OCI-LY7 (cell line): ENCODE measurements around the gene PRR12. TPM values are rescaled to one million over a fixed set of nuclear protein-coding genes. Genes with fewer than 3 reads are reported as not detected.
A peak's percentile ranks its signal among the peaks of the same experiment; 100 is the strongest.

Source experiments
- BruUV-seq: library from RNA; stranded (reverse); fragments of 400-500 nt; replicated peaks from 2 replicates; lab custom pipeline; 2021; lab: Mats Ljungman, UMichigan
- CTCF ChIA-PET: fragments of 300-600 bp; sonication (Branson Sonifier 250); formaldehyde crosslinking; loops from one replicate; lab custom pipeline; 2022; ENCODE audit warnings: antibody characterized with exemption; ENCODE audit not compliant: unreplicated experiment; lab: Charles Lee
- POLR2A ChIA-PET: fragments of 300-600 bp; sonication (Branson Sonifier 250); formaldehyde crosslinking; loops from one replicate; lab custom pipeline; 2022; ENCODE audit warnings: antibody characterized with exemption; lab: Charles Lee
- DNase-seq: peaks from one replicate; pipeline ENCODE4 v3.0.0-alpha.2; 2015; ENCODE audit warnings: low spot score
- H2AFZ ChIP-seq: fragments of 200-600 bp; sonication (generic), shearing (Covaris generic); 2 replicates; pipeline ENCODE4 v1.6.1; 2014; ENCODE audit warnings: mild to moderate bottlenecking, antibody characterized with exemption, low read length, moderate library complexity
- H3K27ac ChIP-seq: fragments of 200-600 bp; sonication (generic); 2 replicates; pipeline ENCODE4 v1.5.1; 2014; ENCODE audit warnings: mixed run types, low read depth, mild to moderate bottlenecking, moderate library complexity, low read length, inconsistent platforms; ENCODE audit not compliant: poor library complexity, severe bottlenecking
- H3K36me3 ChIP-seq: fragments of 200-600 bp; sonication (generic); 2 replicates; pipeline ENCODE4 v1.6.1; 2014; ENCODE audit warnings: mild to moderate bottlenecking, antibody characterized with exemption, low read length, moderate library complexity, mixed read lengths; ENCODE audit not compliant: insufficient read depth
- H3K4me1 ChIP-seq: fragments of 200-600 bp; sonication (generic); 2 replicates; pipeline ENCODE4 v1.5.1; 2014; ENCODE audit warnings: mild to moderate bottlenecking, low read length; ENCODE audit not compliant: insufficient read depth, poor library complexity, severe bottlenecking
- H3K4me2 ChIP-seq: fragments of 200-600 bp; sonication (generic); 2 replicates; pipeline ENCODE4 v1.6.1; 2014; ENCODE audit warnings: mild to moderate bottlenecking, low read length
- H3K4me3 ChIP-seq: fragments of 200-600 bp; sonication (generic); 2 replicates; pipeline ENCODE4 v1.5.1; 2014; ENCODE audit warnings: mild to moderate bottlenecking, low read depth, low read length; ENCODE audit not compliant: poor library complexity, severe bottlenecking
- H3K79me2 ChIP-seq: fragments of 200-600 bp; sonication (generic); 2 replicates; pipeline ENCODE4 v1.6.1; 2016; ENCODE audit warnings: low read depth, mild to moderate bottlenecking, low read length, moderate library complexity, mixed read lengths; ENCODE audit not compliant: insufficient read depth
- H3K9me2 ChIP-seq: fragments of 200-600 bp; sonication (generic); 2 replicates; pipeline ENCODE4 v1.6.1; 2016; ENCODE audit warnings: mild to moderate bottlenecking, low read length, mixed read lengths; ENCODE audit not compliant: insufficient read depth
- H3K9me3 ChIP-seq: fragments of 200-600 bp; sonication (generic); 2 replicates; pipeline ENCODE4 v1.6.1; 2014; ENCODE audit warnings: mild to moderate bottlenecking, mixed run types, low read length, mixed read lengths
- H4K20me1 ChIP-seq: fragments of 200-600 bp; sonication (generic); 2 replicates; pipeline ENCODE4 v1.6.1; 2014; ENCODE audit warnings: mild to moderate bottlenecking, antibody characterized with exemption, low read length, moderate library complexity, mixed read lengths; ENCODE audit not compliant: insufficient read depth
- EZH2phosphoT487 ChIP-seq: fragments of 200-600 bp; sonication (generic); IDR thresholded peaks from 2 replicates; pipeline ENCODE4 v1.6.1; 2018; ENCODE audit warnings: low read depth, borderline replicate concordance, mild to moderate bottlenecking, mixed run types, antibody characterized with exemption, low read length, moderate library complexity, mixed read lengths
- intact Hi-C: fragments of 100-400 bp; cut with micrococcal nuclease; formaldehyde crosslinking; loops from one replicate; pipeline ENCODE4 v1.10.0; 2022; ENCODE audit not compliant: unreplicated experiment
- total RNA-seq, 2 experiments: library from RNA; depleted of rRNA in 1 of 2; stranded (reverse); fragments of >200 nt in 1 of 2; shearing (Covaris generic) in 1 of 2; gene quantifications; 2 replicates each; pipeline ENCODE4 v1.2.3, GENCODE V29; 2014 to 2022
- TF ChIP-seq, protein P1 (sequence below): fragments of 200-600 bp; sonication (generic); conservative IDR thresholded peaks from 2 replicates; pipeline ENCODE4 v1.5.1; 2014; ENCODE audit warnings: mild to moderate bottlenecking, antibody characterized with exemption, low read length, moderate library complexity, mixed read lengths

The PRR12 gene
- total RNA-seq, 2 experiments from 2014 or later = 6.5 to 32.8 TPM

DNA sequence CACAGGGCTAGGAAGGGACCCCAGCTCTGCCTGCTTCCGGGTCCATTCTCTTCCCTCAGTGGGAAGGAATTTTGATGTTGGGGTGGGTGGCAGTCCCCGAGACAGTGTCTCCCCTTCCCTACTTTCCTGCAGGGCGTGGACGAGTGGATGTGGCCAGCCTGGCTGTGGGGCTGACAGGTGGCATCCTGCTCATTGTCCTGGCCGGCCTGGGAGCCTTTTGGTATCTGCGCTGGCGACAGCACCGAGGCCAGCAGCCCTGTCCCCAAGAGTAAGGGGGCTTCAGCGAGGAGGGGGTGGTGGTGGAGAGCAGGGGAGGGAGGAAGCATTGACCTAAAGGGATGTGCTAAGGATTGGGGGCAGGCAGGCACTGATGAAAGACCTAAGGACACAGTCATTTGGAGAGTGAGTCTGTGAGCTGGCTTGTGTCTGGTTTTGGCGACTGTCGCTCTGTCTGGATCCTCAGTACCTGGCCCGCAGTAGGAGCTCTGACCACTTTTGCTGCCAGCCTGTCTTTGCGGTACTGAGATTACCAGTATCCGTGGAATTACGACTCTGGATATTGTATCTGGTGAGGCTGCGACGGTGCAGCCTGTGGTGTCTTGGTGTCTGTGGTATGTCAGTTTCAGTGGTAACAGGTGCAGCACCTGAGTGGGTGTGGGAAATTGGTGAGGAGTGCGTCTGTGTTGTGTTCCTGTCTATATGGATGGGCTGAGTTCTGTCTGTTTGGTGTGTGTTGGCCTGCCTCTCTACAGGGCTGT, 2.4 kb upstream of the PRR12 start:
- Histone ChIP-seq H3K27ac (no peak overlapping the region), H3K79me2 (peaks cover 17% of the 10 kb centered on the region), H3K9me2 (no peaks in the 10 kb centered on the region), H3K4me1 (peaks cover 6% of the 10 kb centered on the region), H4K20me1 (no peaks in the 10 kb centered on the region), H3K36me3 (peaks cover under 1% of the 10 kb centered on the region; the same call in 1 of the 2 replicates), H3K9me3 (no peaks in the 10 kb centered on the region), H3K4me2 (no peak overlapping the region), H3K4me3 (no peak overlapping the region), H2AFZ (no peak overlapping the region)
- no peak for TF ChIP-seq EZH2phosphoT487
- TF ChIP-seq, protein P1, sequence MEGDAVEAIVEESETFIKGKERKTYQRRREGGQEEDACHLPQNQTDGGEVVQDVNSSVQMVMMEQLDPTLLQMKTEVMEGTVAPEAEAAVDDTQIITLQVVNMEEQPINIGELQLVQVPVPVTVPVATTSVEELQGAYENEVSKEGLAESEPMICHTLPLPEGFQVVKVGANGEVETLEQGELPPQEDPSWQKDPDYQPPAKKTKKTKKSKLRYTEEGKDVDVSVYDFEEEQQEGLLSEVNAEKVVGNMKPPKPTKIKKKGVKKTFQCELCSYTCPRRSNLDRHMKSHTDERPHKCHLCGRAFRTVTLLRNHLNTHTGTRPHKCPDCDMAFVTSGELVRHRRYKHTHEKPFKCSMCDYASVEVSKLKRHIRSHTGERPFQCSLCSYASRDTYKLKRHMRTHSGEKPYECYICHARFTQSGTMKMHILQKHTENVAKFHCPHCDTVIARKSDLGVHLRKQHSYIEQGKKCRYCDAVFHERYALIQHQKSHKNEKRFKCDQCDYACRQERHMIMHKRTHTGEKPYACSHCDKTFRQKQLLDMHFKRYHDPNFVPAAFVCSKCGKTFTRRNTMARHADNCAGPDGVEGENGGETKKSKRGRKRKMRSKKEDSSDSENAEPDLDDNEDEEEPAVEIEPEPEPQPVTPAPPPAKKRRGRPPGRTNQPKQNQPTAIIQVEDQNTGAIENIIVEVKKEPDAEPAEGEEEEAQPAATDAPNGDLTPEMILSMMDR = no peak
- no TSS peak for BruUV-seq
- intact Hi-C loops = no loop called here
- DNase-seq = no peak
- POLR2A ChIA-PET = interaction anchor here (0.7 to 1.6 kb wide), 2 partner anchors 76 to 88 kb away, joined by 3 to 4 read pairs; no protein-coding TSS in a partner anchor
- CTCF ChIA-PET = no interaction called here

DNA sequence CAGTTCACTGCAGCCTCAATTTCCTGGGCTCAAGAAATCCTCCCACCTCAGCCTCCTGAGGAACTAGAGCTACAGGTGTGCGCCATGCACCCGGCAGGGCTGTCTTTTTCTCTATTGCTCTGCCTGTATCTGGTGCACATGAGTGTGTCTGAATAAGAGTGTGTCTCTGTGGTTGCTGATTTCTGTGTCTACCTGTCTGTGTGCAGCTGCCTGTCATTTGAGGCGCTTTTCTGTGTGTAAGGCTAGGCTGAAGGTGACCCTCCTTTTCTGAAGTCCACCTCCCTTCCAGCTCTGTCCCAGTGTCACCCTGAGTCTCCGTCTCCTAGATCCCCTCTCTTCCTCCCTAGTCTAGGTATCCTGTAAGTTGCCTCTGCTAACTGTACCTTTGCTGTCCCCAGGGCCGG, 1.5 kb upstream of the PRR12 start:
- POLR2A ChIA-PET = interaction anchor here (0.6 to 2.7 kb wide), 3 partner anchors 9 to 276 kb away, joined by 3 to 9 read pairs (median 4); partner anchors contain the start of genes NOSIP and PRRG2
- peak overlapping the region; percentile 69 for H3K4me2 ChIP-seq
- peak overlapping the region; percentile 36 for H3K27ac ChIP-seq
- DNase-seq = no peak
- H2AFZ ChIP-seq = peak overlapping the region; percentile 62; the same call in 1 of the 2 replicates
- CTCF ChIA-PET = no interaction called here
- H3K36me3 ChIP-seq = peaks cover 11% of the 10 kb centered on the region
- H4K20me1 ChIP-seq = peaks cover 8% of the 10 kb centered on the region; the same call in 1 of the 2 replicates
- peaks cover 13% of the 10 kb centered on the region for H3K4me1 ChIP-seq
- no peaks in the 10 kb centered on the region for H3K9me2 ChIP-seq
- intact Hi-C loops = no loop called here
- peak overlapping the region; percentile 38 for H3K4me3 ChIP-seq
- no peaks in the 10 kb centered on the region for H3K9me3 ChIP-seq
- BruUV-seq = no TSS peak
- no peak for TF ChIP-seq EZH2phosphoT487
- TF ChIP-seq, protein P1 = no peak
- H3K79me2 ChIP-seq = peaks cover 25% of the 10 kb centered on the region
